OCI-LY1 (cell line): ENCODE measurements around the gene ZACN.

Source experiments
- EZH2 ChIP-seq: fragments of 200-600 bp; sonication (generic), shearing (Covaris generic); IDR thresholded peaks from 2 replicates; pipeline ENCODE4 v1.8.0; 2017; ENCODE audit warnings: borderline replicate concordance, mixed run types, mild to moderate bottlenecking, antibody characterized with exemption, low read length, moderate library complexity, mixed read lengths
- TF ChIP-seq, protein P1 (sequence below): fragments of 200-600 bp; sonication (generic), shearing (Covaris generic); IDR thresholded peaks from 2 replicates; pipeline ENCODE4 v1.5.1; 2017; ENCODE audit warnings: mild to moderate bottlenecking, antibody characterized with exemption, low read length, moderate library complexity, mixed read lengths

DNA sequence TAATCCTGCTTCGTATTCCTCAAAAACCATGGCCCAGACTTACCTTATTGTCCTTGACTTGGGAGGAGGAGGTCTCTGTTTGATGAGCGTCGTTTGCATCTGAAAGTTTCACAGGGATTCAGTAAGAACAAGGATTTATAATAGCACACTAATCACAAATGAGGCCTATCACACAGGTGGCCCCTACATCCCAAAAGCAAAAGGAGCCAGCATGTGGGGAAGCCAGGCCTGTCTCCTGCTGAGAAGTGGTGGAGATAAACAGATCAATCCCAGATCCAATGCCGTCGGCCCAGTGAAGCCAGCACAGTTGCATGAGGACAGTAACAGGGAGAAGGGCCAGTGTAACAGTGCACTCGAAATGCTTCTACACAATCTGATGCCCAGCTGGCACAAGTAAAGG is 38.6 kb upstream of the ZACN start:
- TF ChIP-seq, protein P1, sequence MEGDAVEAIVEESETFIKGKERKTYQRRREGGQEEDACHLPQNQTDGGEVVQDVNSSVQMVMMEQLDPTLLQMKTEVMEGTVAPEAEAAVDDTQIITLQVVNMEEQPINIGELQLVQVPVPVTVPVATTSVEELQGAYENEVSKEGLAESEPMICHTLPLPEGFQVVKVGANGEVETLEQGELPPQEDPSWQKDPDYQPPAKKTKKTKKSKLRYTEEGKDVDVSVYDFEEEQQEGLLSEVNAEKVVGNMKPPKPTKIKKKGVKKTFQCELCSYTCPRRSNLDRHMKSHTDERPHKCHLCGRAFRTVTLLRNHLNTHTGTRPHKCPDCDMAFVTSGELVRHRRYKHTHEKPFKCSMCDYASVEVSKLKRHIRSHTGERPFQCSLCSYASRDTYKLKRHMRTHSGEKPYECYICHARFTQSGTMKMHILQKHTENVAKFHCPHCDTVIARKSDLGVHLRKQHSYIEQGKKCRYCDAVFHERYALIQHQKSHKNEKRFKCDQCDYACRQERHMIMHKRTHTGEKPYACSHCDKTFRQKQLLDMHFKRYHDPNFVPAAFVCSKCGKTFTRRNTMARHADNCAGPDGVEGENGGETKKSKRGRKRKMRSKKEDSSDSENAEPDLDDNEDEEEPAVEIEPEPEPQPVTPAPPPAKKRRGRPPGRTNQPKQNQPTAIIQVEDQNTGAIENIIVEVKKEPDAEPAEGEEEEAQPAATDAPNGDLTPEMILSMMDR = no peak
- TF ChIP-seq EZH2 = no peak
